Measurements from ENCODE around the gene KCNN1. TPM values are rescaled to one million over a fixed set of nuclear protein-coding genes. Genes with fewer than 3 reads are reported as not detected.
A peak's percentile ranks its signal among the peaks of the same experiment; 100 is the strongest.

Gene KCNN1
- polyA plus RNA-seq, 3 donors: not detected

DNA sequence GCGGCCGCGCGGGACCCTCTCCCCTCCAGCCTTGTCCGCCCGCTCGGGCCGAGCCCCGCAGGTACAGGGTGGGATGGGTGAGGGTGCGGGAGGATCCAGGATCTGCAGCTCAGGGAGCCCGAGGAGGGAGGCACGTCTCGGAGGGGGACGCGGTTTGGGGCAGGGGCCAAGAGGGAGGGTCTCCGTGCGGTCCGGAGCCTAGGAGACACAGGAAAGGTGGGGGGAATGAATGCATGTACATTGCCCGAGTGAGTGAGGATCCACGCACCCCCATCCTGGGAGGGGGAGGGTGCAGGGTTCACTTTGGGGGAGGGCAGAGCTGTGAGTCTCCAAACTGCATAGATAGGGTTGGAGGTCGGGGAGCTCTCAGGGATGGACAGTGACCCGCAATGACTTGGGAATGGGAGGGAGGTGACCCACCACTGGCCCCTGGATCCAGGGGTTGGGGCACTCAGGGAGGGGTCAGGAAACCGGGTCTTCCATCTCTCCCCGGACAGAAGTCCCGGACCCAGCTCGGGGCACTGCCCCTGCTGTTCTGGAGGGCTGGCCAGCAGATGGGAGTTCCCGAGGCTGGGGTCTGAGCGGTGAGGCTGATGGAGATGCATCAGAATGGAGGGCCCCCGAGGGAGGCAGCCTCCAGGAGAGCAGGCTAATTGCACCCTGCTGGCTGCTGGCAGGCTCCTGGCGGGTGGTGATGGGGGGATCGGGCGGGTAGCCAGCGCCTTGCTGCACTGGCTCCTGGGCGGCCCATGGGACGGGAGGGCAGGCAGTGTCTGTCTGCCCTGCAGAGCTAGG is 547 bp downstream of the KCNN1 start:
- peaks cover 40 to 55% (median 43%) of the 10 kb centered on the region in 3 donors for H3K27me3 Mint-ChIP-seq (ENCODE audit: low read depth in 3 of 3)
- TF ChIP-seq, protein P1, sequence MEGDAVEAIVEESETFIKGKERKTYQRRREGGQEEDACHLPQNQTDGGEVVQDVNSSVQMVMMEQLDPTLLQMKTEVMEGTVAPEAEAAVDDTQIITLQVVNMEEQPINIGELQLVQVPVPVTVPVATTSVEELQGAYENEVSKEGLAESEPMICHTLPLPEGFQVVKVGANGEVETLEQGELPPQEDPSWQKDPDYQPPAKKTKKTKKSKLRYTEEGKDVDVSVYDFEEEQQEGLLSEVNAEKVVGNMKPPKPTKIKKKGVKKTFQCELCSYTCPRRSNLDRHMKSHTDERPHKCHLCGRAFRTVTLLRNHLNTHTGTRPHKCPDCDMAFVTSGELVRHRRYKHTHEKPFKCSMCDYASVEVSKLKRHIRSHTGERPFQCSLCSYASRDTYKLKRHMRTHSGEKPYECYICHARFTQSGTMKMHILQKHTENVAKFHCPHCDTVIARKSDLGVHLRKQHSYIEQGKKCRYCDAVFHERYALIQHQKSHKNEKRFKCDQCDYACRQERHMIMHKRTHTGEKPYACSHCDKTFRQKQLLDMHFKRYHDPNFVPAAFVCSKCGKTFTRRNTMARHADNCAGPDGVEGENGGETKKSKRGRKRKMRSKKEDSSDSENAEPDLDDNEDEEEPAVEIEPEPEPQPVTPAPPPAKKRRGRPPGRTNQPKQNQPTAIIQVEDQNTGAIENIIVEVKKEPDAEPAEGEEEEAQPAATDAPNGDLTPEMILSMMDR (IDR thresholded peaks at IDR 0.05): no peak

DNA sequence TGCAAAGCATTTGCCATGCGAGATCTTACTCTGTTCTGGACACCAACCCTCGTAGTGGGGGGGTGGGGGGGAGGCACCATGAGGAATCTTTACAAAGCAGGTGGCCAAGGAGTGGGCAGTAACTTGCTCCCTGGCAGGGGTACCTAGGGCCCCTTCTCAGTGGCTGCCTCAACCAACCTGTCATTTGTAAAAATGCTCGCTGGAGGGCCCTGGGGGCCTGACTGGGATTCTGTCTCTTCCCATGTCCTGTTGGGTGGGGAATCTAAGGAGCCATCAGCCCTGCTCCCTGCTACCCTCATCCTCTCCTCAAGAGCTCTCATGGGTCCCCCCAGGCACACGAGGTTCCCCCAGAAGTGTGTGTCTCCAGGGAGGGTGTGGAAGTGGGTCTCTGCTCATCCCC is 1.5 kb downstream of the KCNN1 start:
- Histone ChIP-seq H3K79me2 (ENCODE audit: insufficient read depth, low read length) (no peaks in the 10 kb centered on the region), H3K36me3 (replicated peaks in 1 of 2; ENCODE audit: control insufficient read depth in 1 of 2, insufficient read depth in 2 of 2, low read length in 2 of 2) (no peaks in the 10 kb centered on the region), H3K27me3 (ENCODE audit: control insufficient read depth in 2 of 2, insufficient read depth in 2 of 2, low read length in 2 of 2) (peaks cover 16 to 39% of the 10 kb centered on the region in 2 donors), H3K4me1 (ENCODE audit: control insufficient read depth in 1 of 2, insufficient read depth in 2 of 2, low read length in 2 of 2) (no peaks in the 10 kb centered on the region), H4K20me1 (ENCODE audit: insufficient read depth, low read length) (no peaks in the 10 kb centered on the region), H3K27ac (ENCODE audit: low read depth in 1 of 2, low read length in 2 of 2) (no peak overlapping the region), H2AFZ (ENCODE audit: insufficient read depth, low read depth, low read length, poor library complexity, severe bottlenecking) (no peak overlapping the region), H3K4me2 (replicated peaks; ENCODE audit: extremely low read depth, low read length, poor library complexity, severe bottlenecking) (no peak overlapping the region), H3K4me3 (replicated peaks in 1 of 3; ENCODE audit: low read depth in 2 of 3, low read length in 3 of 3) (no peak overlapping the region), H3K9ac (ENCODE audit: insufficient read depth, low read length, poor library complexity, severe bottlenecking) (no peak overlapping the region), H3K9me3 (replicated peaks in 1 of 2; ENCODE audit: control insufficient read depth in 1 of 2, insufficient read depth in 1 of 2, low read length in 2 of 2) (peaks cover 0 to 17% of the 10 kb centered on the region in 2 donors)
- peak overlapping the region in 1 of 2 donors; percentile 46 for H3K4me3 Mint-ChIP-seq
- peaks cover 0 to 17% (median 6%) of the 10 kb centered on the region in 7 donors for H3K9me3 Mint-ChIP-seq
- peaks cover 4% of the 10 kb centered on the region for H3K4me1 Mint-ChIP-seq
- 50% methylated on average over 1 of the region's 4 CpGs for WGBS (ENCODE audit: insufficient coverage)
- H3K36me3 Mint-ChIP-seq: peaks cover 2 to 6% of the 10 kb centered on the region in 2 donors
- intact Hi-C loops (cut with micrococcal nuclease): no loop called here
- TF ChIP-seq, protein P1 (IDR thresholded peaks at IDR 0.05): no peak
- no peak for DNase-seq
- no peak overlapping the region for H3K27ac Mint-ChIP-seq
- H3K27me3 Mint-ChIP-seq (ENCODE audit: low read depth in 3 of 3): peaks cover 40 to 54% (median 41%) of the 10 kb centered on the region in 3 donors

More for the DNA sequence above, 547 bp downstream of the KCNN1 start:
- Histone ChIP-seq H3K4me2 (replicated peaks; ENCODE audit: extremely low read depth, low read length, poor library complexity, severe bottlenecking) (no peak overlapping the region), H3K27ac (ENCODE audit: low read depth in 1 of 2, low read length in 2 of 2) (no peak overlapping the region), H4K20me1 (ENCODE audit: insufficient read depth, low read length) (no peaks in the 10 kb centered on the region), H3K9me3 (replicated peaks in 1 of 2; ENCODE audit: control insufficient read depth in 1 of 2, insufficient read depth in 1 of 2, low read length in 2 of 2) (peaks cover 0 to 17% of the 10 kb centered on the region in 2 donors), H3K4me1 (ENCODE audit: control insufficient read depth in 1 of 2, insufficient read depth in 2 of 2, low read length in 2 of 2) (no peaks in the 10 kb centered on the region), H3K36me3 (replicated peaks in 1 of 2; ENCODE audit: control insufficient read depth in 1 of 2, insufficient read depth in 2 of 2, low read length in 2 of 2) (no peaks in the 10 kb centered on the region), H2AFZ (ENCODE audit: insufficient read depth, low read depth, low read length, poor library complexity, severe bottlenecking) (no peak overlapping the region), H3K79me2 (ENCODE audit: insufficient read depth, low read length) (no peaks in the 10 kb centered on the region), H3K9ac (ENCODE audit: insufficient read depth, low read length, poor library complexity, severe bottlenecking) (no peak overlapping the region), H3K4me3 (replicated peaks in 1 of 3; ENCODE audit: low read depth in 2 of 3, low read length in 3 of 3) (no peak overlapping the region), H3K27me3 (ENCODE audit: control insufficient read depth in 2 of 2, insufficient read depth in 2 of 2, low read length in 2 of 2) (peaks cover 16 to 39% of the 10 kb centered on the region in 2 donors)
- H3K27ac Mint-ChIP-seq: no peak overlapping the region
- DNase-seq: no peak
- H3K36me3 Mint-ChIP-seq: peaks cover 2 to 6% of the 10 kb centered on the region in 2 donors
- intact Hi-C loops (cut with micrococcal nuclease): no loop called here
- WGBS (ENCODE audit: insufficient coverage): 15% methylated on average over 27 of the region's 35 CpGs
- H3K4me3 Mint-ChIP-seq: peak overlapping the region; percentile 16 to 87
- H3K4me1 Mint-ChIP-seq: peaks cover 4% of the 10 kb centered on the region
- H3K9me3 Mint-ChIP-seq: peaks cover 0 to 17% (median 6%) of the 10 kb centered on the region in 7 donors

Measured in CD14-positive monocyte (primary cell).